GM12891 (cell line): ENCODE measurements around the gene ZNF343.
"Not testable (repeated sequence)": the region's sequence is repeated elsewhere in the genome, so short reads cannot be mapped to it uniquely, and the experiment has no call there.

Experiments
- DNase-seq: peaks from one replicate; pipeline ENCODE4 v3.0.0; 2011; ENCODE audit warnings: low spot score; ENCODE audit not compliant: insufficient read length
- FAIRE-seq: peaks from 2 replicates; lab custom pipeline; 2011; peaks lifted over from hg19 to GRCh38; lab: Jason Lieb, UNC
- PAX5 ChIP-seq: IDR thresholded peaks from 2 replicates; pipeline ENCODE4 v1.6.1; 2011; ENCODE audit warnings: low read length, moderate library complexity, mild to moderate bottlenecking; ENCODE audit not compliant: insufficient read depth, severe bottlenecking
- POLR2A ChIP-seq: IDR thresholded peaks from 2 replicates; pipeline ENCODE4 v1.6.1; 2011; ENCODE audit warnings: low read depth, low read length, control low read depth
- POLR2AphosphoS5 ChIP-seq: IDR thresholded peaks from 2 replicates; pipeline ENCODE4 v1.6.1; 2011; ENCODE audit warnings: low read depth, low read length, control low read depth
- POU2F2 ChIP-seq: IDR thresholded peaks from 2 replicates; pipeline ENCODE4 v1.6.1; 2011; ENCODE audit warnings: low read depth, mild to moderate bottlenecking, control low read depth, low read length, moderate library complexity
- SPI1 ChIP-seq: IDR thresholded peaks from 2 replicates; pipeline ENCODE4 v1.6.1; 2011; ENCODE audit warnings: low read depth, low read length, control low read depth
- TAF1 ChIP-seq: IDR thresholded peaks from 2 replicates; pipeline ENCODE4 v1.6.1; 2011; ENCODE audit warnings: low read depth, low read length, control low read depth

The ZNF343 gene

DNA sequence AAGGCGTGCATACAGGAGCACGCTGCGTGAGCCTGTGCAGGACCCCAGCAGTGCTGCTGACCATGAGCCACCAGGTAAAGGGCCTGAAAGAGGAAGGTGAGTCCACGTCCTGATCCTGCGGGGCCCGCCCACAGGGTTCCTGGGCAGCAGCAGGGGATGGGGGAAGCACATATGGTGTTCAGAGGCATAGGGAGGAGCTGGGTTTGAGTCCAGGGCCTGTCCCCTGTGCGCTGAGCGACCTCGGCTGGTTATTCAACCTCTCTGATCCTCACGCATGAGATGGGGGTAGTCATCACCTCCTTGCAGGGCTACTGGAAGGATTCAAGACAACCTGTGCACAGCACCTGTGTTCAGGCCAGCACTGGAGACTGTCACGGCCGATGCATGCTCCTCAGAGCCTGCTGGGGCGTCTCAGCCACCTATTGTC, 27.9 kb upstream of the ZNF343 start, which contains the start of gene TMC2:
Gene TMC2 (plus strand): TSS at position 14 of the 427 bp plus-strand sequence. CDS start 49 bp downstream, at position 63.
- DNase-seq = no peak
- no peak for FAIRE-seq
- TF ChIP-seq PAX5 (no peak), POU2F2 (no peak), POLR2AphosphoS5 (no peak), TAF1 (no peak), POLR2A (no peak), SPI1 (no peak)

DNA sequence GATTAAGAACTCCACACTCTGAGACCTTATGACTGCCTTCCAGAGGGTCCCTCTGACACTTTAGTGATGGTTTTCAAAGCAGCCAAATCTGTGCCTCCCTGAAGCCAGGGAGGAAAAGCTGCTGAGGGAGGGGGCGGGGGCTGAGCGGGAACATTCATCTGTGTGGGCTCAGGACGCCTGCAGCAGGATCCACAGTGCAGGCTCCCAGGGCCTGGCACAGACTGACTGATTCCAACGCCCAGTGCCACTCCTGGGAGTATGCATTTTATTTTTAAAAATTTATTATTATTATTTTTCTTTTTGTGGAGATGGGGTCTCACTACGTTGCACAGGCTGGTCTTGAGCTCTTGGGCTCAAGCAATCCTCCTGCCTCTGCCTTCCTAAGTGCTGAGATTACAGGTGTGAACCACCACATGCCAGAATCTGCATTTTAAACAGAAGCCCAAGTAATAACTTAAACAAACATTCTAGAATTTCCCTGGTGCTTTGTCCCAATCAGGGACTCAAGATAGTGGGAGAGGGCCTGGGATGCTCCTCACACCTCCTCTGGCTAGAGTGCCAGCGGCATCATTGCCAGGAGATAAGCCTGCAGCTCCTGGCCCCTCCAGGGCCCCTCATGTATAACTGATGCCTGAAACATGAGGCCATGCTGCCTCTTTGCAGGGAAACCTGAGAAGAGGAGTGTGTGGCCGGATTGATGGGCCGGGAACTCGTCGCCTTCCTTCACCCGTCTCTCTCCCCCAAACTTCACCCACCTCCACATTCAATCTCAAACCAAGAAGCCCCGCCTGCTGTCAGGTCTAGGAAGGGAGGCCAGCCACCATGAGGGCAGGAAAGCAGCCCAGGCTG, 27.2 kb upstream of the ZNF343 start:
- FAIRE-seq (no peak), DNase-seq (no peak)
- TF ChIP-seq TAF1 (no peak), POLR2AphosphoS5 (no peak), POLR2A (no peak), POU2F2 (no peak), SPI1 (no peak), PAX5 (no peak)

DNA sequence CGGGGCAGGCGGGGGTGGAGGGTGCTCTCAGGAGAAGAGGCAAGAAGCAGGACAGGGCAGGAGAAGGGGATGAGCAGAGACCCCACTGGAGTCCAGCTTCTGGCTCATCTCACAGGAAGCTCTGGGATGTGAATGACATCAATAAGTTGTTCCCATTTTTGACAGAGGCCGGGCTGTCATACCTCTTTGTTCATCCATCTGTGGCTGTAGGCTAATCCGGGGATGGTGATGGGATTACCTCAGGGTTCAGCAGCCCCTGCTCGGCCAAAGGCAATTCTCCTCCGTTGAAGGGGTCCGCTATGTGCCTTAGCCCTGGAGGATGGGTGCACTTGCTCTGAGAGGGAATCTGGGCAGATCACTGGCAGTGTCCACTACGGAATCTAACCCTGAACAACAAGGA, 24.4 kb upstream of the ZNF343 start:
- DNase-seq = no peak
- no peak for TF ChIP-seq SPI1
- TF ChIP-seq POLR2AphosphoS5 = no peak
- TF ChIP-seq POLR2A = no peak
- no peak for FAIRE-seq

DNA sequence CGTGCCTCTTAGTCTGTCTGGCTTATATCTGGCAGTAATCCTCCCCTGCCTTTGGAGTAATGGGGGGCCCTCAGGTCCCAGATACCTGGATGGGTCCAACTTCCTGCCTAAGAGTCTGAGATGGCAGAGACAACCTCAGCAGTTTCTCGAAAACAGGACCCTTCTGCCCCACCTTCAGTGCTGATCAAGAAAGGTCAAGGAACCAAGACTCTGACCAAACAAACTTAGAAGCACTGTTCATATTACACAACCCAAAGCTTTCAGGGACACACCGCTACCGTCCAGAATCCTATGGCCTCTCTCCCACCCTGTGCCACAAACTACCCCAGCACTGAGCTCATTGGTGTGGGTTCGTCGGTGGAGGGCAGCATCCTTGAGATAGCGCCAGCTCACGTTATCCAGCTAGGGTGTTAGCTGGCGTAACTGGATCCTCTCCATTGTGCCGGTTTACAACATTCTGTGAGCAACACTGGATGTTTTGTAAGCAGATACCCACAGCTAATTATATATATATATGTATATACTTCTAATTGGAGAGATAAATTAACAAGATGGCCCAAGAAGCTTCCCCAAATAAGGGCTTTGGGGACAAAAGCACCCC, 20.1 kb upstream of the ZNF343 start:
- DNase-seq = no peak
- TF ChIP-seq PAX5 (no peak), TAF1 (no peak), SPI1 (no peak)
- no peak for FAIRE-seq

DNA sequence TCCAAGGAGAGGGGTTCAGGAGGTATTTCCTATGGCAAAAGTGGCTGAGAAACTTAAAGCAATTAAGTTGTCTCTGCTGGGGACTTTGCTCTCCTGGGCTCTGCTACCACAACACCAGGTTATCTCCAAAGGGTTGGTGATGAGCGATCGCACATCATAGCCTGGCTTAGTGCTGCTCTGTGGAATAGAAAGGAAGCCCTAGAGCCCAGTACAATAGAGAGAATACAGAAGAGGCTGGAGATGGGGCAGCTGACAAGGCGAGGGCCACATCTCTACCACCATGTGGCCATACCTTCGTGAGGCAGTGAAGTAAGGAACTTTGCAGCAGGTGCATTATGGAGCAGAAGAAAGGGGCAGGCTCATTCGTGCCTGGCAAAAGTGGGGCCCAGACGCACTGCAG, 19.0 kb upstream of the ZNF343 start:
- TF ChIP-seq POLR2AphosphoS5 = no peak
- no peak for TF ChIP-seq SPI1
- TF ChIP-seq POLR2A = no peak
- no peak for TF ChIP-seq TAF1
- no peak for TF ChIP-seq POU2F2
- no peak for TF ChIP-seq PAX5
- no peak for FAIRE-seq
- DNase-seq = no peak

DNA sequence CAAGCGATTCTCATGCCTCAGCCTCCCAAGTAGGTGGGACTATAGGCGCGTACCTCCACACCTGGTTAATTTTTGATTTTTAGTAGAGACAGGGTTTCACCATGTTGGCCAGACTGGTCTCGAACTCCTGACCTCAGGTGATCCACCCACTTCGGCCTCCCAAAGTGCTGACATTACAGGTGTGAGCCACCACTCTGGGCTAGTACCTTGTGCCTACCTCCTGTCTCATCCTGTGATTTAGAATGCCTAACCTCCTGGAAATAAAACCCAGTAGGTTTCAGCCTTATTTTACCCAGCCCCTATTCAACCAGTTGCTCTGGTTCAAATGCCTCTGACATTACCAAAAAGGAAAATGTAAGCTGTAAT, 17.5 kb upstream of the ZNF343 start:
- DNase-seq, FAIRE-seq: not testable (repeated sequence)

DNA sequence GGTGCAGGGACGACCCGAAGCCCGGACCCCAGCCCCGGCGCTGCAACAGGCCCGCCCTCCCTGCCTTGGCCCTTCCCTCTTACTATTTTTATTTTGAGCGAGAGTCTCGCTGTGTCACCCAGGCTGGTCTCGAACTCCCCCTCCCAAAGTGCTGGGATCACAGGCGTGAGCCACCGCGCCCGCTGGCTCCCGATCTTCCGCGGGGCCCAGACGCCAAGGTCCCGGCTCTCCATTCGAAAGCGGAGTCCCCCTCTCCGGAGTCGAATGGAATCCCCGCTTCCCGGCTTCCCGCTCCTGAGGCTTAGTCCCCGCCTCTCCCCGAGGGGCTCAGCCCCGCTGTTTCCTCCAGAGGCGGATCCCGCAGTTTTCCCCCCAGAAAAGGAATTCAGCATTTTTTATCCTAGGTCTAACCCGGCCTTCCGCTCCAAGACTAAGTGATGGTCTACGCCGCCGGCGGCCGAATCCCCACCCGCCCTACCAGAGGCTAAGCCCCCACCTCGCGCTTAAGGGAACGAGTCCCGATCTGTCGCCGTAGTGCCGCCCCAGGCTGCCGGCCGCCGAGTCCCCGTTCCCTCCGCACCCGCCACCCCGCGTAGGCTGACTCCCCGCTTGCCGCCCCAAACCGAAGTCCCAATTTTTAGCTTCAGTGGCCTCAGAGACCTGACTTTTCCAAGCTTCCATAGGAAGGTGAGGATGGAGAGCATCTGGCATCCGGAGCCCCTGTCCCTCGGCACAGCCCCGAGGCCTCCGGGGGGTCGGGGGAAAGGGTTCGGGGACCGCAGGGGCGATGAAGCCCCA, 16.2 kb upstream of the ZNF343 start:
- TF ChIP-seq SPI1 (no peak), TAF1 (no peak), POLR2AphosphoS5 (no peak), POU2F2 (no peak), PAX5 (no peak), POLR2A (no peak)
- DNase-seq = peak; percentile 41
- no peak for FAIRE-seq

DNA sequence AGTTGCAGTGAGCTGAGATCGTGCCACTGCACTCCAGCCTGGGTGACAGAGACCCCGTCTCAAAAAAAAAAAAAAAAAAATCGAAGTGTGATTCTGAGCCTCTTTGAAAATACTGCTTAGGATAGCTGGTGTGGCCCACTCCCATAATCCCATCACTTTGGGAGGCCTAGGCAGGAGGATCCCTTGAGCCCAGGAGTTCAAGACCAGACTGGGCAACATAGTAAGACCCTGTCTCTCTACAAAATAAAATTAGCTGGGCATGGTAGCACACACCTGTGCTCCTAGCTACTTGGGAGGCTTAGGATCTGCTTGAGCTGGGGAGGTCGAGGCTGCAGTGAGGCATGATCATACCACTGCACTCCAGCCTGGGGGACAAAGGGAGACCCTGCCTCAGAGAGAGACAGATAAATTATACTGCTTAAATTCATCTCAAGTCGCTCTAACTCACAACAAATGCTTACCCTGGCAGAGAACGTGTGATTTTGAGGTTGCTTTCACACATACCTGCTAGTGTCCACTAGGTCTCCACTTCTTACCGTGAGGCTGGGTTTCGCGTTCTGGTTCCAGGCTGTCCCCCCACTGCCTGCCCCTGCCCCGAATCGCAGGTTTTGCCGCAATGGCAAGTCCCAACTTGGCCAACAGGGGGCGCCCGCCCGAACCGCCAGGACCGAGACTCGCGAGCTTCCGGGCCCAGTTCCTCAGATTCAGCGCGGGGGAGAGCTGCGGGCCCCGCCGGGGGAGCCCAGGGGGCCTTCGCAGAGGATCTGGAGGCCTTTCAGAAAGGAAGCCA, 15.4 kb upstream of the ZNF343 start:
- peak; percentile 66 for FAIRE-seq

DNA sequence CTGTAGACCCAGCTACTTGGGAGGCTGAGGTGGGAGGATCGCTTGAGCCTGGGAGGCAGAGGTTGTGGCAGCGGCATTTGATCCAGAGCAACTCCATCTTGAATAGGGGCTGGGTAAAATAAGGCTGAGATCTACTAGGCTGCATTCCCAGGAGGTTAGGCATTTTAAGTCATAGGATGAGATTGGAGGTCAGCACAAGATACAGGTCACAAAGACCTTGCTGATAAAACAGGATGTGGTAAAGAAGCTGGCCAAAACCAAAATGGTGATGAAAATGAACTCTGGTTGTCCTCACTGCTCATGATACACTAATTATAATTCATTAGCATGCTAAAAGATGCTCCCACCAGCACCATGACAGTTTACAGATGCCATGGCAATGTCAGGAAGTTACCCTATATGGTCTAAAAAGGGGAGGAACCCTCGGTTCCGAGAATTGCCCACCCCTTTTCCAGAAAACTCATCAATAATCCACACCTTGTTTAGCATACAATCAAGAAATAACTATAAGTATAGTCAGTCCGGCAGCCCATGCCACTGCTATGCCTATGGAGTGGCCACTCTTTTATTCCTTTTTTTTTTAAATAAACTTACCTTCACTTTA, 14.2 kb upstream of the ZNF343 start:
- DNase-seq, FAIRE-seq: not testable (repeated sequence)

More for the DNA sequence above, 15.4 kb upstream of the ZNF343 start:
- peak; percentile 50 for TF ChIP-seq SPI1
- TF ChIP-seq POU2F2 = no peak
- peak; percentile 54; the same call in 1 of the 2 replicates for TF ChIP-seq TAF1
- TF ChIP-seq POLR2A = peak; percentile 46; the same call in 1 of the 2 replicates
- no peak for TF ChIP-seq POLR2AphosphoS5
- TF ChIP-seq PAX5 = no peak
- DNase-seq = peak; percentile 77
